GM12875 (cell line): ENCODE results near the gene ATP6V1F.

Source experiments
- H3K4me3 ChIP-seq: one replicate; pipeline ENCODE4 v1.5.1; 2011; ENCODE audit warnings: low read depth, low read length, control low read depth
- TF ChIP-seq, protein P1 (sequence below): IDR thresholded peaks from 2 replicates; pipeline ENCODE4 v1.5.1; 2011; ENCODE audit warnings: low read depth, mild to moderate bottlenecking, control low read depth, inconsistent platforms, low read length, moderate library complexity, borderline replicate concordance; ENCODE audit not compliant: insufficient read depth

The ATP6V1F gene

DNA sequence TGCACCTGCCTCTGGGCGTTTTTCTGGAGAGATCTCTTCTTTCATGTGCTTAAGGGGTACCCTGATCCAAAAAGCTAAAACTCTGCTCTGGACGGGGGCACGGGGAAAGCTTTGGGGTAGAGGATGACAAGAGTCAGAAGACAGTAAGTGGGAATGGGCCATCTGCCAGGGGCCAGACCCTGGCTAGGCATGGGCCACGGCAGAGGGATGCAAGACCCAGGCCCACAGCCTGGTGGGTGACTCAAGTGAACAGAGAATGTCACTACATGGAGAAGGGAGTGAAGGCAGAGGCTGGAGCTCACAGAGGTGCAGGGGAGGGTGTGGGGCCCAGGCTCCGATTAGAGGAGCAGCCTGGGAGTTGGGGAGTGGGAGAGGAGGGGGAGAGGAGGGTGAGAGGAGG is 17.2 kb upstream of the ATP6V1F start:
- H3K4me3 ChIP-seq = no peak overlapping the region

DNA sequence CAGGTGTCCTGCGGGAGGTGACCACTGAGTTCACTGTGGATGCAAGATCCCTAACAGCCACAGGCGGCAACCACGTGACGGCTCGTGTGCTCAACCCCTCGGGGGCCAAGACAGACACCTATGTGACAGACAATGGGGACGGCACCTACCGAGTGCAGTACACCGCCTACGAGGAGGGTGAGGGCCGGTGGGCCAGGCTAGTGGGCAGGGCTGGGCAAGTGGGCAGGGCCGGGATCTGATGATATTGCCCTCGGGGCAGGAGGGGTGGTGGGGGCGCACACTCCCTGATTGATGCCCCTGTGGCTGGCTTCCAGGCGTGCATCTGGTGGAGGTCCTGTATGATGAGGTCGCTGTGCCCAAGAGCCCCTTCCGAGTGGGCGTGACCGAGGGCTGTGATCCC is 16.7 kb upstream of the ATP6V1F start:
- TF ChIP-seq, protein P1, sequence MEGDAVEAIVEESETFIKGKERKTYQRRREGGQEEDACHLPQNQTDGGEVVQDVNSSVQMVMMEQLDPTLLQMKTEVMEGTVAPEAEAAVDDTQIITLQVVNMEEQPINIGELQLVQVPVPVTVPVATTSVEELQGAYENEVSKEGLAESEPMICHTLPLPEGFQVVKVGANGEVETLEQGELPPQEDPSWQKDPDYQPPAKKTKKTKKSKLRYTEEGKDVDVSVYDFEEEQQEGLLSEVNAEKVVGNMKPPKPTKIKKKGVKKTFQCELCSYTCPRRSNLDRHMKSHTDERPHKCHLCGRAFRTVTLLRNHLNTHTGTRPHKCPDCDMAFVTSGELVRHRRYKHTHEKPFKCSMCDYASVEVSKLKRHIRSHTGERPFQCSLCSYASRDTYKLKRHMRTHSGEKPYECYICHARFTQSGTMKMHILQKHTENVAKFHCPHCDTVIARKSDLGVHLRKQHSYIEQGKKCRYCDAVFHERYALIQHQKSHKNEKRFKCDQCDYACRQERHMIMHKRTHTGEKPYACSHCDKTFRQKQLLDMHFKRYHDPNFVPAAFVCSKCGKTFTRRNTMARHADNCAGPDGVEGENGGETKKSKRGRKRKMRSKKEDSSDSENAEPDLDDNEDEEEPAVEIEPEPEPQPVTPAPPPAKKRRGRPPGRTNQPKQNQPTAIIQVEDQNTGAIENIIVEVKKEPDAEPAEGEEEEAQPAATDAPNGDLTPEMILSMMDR = no peak
- no peak overlapping the region for H3K4me3 ChIP-seq

More for the DNA sequence above, 17.2 kb upstream of the ATP6V1F start:
- TF ChIP-seq, protein P1 = no peak

DNA sequence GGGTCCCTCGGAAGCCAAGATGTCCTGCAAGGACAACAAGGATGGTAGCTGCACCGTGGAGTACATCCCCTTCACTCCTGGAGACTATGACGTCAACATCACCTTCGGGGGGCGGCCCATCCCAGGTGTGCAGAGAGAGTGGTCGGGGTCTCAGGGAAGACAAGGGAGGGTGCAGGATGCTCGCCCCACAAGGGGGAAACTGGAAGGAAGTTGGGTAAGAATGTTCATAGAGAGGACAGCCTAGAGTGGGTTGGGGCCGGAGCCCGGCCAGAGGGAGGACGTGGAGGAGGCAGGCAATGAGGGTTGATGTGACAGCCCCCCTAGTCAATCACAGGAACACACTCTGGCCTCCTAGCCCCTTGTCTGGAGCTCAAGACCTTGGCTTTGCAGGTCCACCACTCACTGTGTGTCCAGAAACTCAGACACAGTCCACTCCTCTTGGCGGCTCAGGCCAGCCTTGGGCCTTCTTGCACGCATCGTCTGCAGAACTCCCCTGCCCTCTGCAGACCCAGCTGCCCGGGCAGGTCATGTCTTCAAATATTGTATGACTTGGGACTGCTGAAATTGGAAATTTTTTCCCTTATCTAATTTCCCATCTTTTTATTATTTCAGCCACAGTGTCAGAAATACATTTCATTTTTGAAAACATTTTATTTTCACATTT is 15.7 kb upstream of the ATP6V1F start:
- H3K4me3 ChIP-seq = no peak overlapping the region
- TF ChIP-seq, protein P1 = no peak

DNA sequence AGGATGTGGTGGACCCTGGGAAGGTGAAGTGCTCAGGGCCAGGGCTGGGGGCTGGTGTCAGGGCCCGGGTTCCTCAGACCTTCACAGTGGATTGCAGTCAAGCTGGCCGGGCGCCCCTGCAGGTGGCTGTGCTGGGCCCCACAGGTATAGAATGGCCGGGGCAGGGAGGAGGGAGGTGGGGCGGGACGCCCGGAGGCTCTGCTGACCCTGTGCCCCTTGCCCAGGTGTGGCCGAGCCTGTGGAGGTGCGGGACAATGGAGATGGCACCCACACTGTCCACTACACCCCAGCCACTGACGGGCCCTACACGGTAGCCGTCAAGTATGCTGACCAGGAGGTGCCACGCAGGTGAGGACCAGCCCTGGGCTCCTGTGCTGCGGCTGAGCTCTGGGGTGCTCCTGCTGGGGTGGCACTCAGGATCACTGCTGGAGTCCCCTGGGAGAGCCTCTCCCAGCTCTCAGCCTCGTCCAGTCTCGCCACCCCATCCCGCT is 14.9 kb upstream of the ATP6V1F start:
- no peak overlapping the region for H3K4me3 ChIP-seq
- TF ChIP-seq, protein P1 = no peak

DNA sequence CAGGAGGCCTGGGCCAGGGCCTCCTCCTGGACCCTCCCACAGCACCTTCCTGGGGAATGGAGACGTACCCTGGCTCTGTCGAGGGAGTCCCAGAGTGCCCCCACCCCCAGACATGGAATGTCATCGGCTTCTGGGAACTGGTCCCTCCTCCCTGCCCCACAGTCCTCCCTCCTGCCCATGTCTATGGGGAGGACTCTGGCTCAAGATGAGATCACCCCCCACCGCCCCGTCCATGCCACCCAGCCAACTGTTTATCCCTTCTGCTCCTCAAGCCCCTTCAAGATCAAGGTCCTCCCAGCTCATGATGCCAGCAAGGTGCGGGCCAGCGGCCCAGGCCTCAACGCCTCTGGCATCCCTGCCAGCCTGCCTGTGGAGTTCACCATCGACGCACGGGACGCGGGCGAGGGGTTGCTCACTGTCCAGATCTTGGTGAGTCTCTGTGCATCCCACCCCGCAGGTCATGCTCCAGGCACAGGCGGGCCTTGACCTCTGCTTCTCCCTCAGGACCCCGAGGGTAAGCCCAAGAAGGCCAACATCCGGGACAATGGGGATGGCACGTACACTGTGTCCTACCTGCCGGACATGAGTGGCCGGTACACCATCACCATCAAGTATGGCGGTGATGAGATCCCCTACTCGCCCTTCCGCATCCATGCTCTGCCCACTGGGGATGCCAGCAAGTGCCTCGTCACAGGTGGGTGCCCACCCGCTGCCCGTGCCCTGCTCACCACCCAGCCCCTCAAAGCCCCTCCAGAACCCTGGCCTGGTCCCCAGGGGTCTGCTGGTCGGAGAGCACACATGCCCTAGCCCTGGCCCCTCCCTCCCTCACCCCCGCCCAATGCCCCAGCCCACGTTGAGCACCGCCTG is 14.1 kb upstream of the ATP6V1F start:
- TF ChIP-seq, protein P1 = no peak

DNA sequence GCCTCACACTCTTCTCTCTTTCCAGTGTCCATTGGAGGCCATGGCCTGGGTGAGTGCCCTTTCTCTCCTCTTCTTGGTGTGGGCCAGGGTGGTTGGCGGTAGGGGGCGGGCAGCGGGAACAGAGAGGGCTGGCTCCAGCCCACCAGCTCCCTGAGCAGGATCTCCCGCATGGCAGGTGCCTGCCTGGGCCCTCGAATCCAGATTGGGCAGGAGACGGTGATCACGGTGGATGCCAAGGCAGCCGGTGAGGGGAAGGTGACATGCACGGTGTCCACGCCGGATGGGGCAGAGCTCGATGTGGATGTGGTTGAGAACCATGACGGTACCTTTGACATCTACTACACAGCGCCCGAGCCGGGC is 13.5 kb upstream of the ATP6V1F start:
- H3K4me3 ChIP-seq = no peak overlapping the region
- TF ChIP-seq, protein P1 = no peak

More for the DNA sequence above, 14.1 kb upstream of the ATP6V1F start:
- no peak overlapping the region for H3K4me3 ChIP-seq
